ENCODE results near the gene MIF4GD.

MIF4GD gene

GRCh38 chr17:75270966-75271232 lies at the start of gene MIF4GD:
Gene MIF4GD (minus strand): TSS chr17:75271231. CDS start chr17:75270195, 1,036 bp downstream.
- peak within 1 kb of the TSS; percentile 81 for H3K27ac ChIP-seq
- peak; percentile 80 for DNase-seq

GRCh38 chr17:75319904-75320691 lies 49.1 kb upstream of the MIF4GD start:
- no peak for TF ChIP-seq CTCF (IDR thresholded peaks at IDR 0.05; ENCODE audit: low read depth, low read length)
- no peak for DNase-seq
- H3K4me3 ChIP-seq (ENCODE audit: low read depth, low read length) = no peak overlapping the region
- H3K27me3 ChIP-seq (ENCODE audit: insufficient read depth, low read depth, severe bottlenecking) = no peaks in the 10 kb centered on the region
- H3K27ac ChIP-seq = no peak overlapping the region
- no peaks in the 10 kb centered on the region for H3K9me3 ChIP-seq (ENCODE audit: severe bottlenecking)
- peaks cover 71% of the 10 kb centered on the region for H3K36me3 ChIP-seq

More at GRCh38 chr17:75270966-75271232, at the start of gene MIF4GD:
- TF ChIP-seq CTCF (IDR thresholded peaks at IDR 0.05; ENCODE audit: low read depth, low read length) = no peak
- peak within 1 kb of the TSS; percentile 94 for H3K4me3 ChIP-seq (ENCODE audit: low read depth, low read length)
- H3K27me3 ChIP-seq (ENCODE audit: insufficient read depth, low read depth, severe bottlenecking) = no peaks in the 10 kb centered on the region
- no peaks in the 10 kb centered on the region for H3K9me3 ChIP-seq (ENCODE audit: severe bottlenecking)
- H3K36me3 ChIP-seq = peaks cover 50% of the 10 kb centered on the region

- no peak for TF ChIP-seq CTCF (IDR thresholded peaks at IDR 0.05; ENCODE audit: low read depth, low read length)
- DNase-seq = no peak
- Histone ChIP-seq H3K27ac (no peak overlapping the region), H3K36me3 (peaks cover 61% of the 10 kb centered on the region), H3K27me3 (ENCODE audit: insufficient read depth, low read depth, severe bottlenecking) (no peaks in the 10 kb centered on the region), H3K9me3 (ENCODE audit: severe bottlenecking) (no peaks in the 10 kb centered on the region), H3K4me3 (ENCODE audit: low read depth, low read length) (no peak overlapping the region)
Measured at GRCh38 chr17:75318615-75319222, 47.7 kb upstream of the MIF4GD start.

GRCh38 chr17:75318211-75318610 lies 47.2 kb upstream of the MIF4GD start:
- H3K27ac ChIP-seq = no peak overlapping the region
- TF ChIP-seq CTCF (IDR thresholded peaks at IDR 0.05; ENCODE audit: low read depth, low read length) = no peak

GRCh38 chr17:75317671-75318070 lies 46.6 kb upstream of the MIF4GD start:
- no peaks in the 10 kb centered on the region for H3K9me3 ChIP-seq (ENCODE audit: severe bottlenecking)
- H3K36me3 ChIP-seq = peaks cover 52% of the 10 kb centered on the region
- no peaks in the 10 kb centered on the region for H3K27me3 ChIP-seq (ENCODE audit: insufficient read depth, low read depth, severe bottlenecking)
- H3K4me3 ChIP-seq (ENCODE audit: low read depth, low read length) = no peak overlapping the region
- TF ChIP-seq CTCF (IDR thresholded peaks at IDR 0.05; ENCODE audit: low read depth, low read length) = no peak
- H3K27ac ChIP-seq = no peak overlapping the region
- no peak for DNase-seq

More at GRCh38 chr17:75318211-75318610, 47.2 kb upstream of the MIF4GD start:
- no peak overlapping the region for H3K4me3 ChIP-seq (ENCODE audit: low read depth, low read length)
- H3K36me3 ChIP-seq = peaks cover 56% of the 10 kb centered on the region
- H3K27me3 ChIP-seq (ENCODE audit: insufficient read depth, low read depth, severe bottlenecking) = no peaks in the 10 kb centered on the region
- H3K9me3 ChIP-seq (ENCODE audit: severe bottlenecking) = no peaks in the 10 kb centered on the region
- no peak for DNase-seq
